ENCODE data around the gene ALKBH5.

DNA sequence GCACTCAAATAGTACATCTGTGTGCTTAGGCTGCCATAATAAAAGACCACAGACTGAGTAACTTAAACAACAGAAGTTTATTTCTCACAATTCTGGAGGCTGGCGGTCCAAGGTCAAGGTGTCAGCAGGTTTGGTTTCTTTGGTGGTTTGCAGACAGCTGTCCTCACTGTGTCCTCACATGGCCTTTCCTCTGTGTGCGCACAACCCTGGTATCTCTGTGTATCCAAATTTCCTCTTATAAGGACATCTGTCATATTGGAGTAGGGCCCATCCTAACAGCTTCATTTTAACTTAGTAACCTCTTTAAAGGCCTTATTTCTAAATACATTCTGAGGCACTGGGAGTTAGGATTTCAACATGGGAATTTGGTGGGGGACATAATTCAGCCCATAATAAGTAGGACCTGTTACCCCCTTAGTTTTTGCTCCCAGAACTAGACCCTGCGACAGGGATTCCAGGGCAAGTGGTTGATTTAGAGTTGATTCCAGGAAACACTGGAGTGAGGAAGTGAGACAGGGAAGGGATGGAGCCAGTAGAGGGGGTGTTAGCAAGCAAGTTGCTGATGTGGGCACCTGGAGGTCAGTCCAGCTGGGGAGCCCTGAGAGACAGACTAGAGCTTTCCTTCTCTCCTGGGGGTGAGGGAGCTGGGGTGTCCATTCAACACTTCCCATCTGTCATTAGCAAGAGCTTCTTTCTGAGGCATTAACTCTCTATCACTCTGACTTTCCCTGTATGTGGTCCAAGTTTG lies 10.9 kb upstream of the ALKBH5 start:
- TF ChIP-seq NR1H2 (CRISPR knock-in tag; IDR thresholded peaks at IDR 0.05) (no peak), NR2C2 (CRISPR knock-in tag; IDR thresholded peaks at IDR 0.05) (no peak), ZNF263 (CRISPR knock-in tag; IDR thresholded peaks at IDR 0.05; ENCODE audit: low read depth) (no peak), MXD4 (CRISPR knock-in tag; IDR thresholded peaks at IDR 0.05; ENCODE audit: borderline replicate concordance) (no peak), CTCF (IDR thresholded peaks at IDR 0.05) (no peak), ATF1 (CRISPR knock-in tag; IDR thresholded peaks at IDR 0.05) (no peak), PRRX2 (CRISPR knock-in tag; IDR thresholded peaks at IDR 0.05) (no peak), ZBTB21 (CRISPR knock-in tag; IDR thresholded peaks at IDR 0.05; ENCODE audit: borderline replicate concordance) (no peak), KAT7 (CRISPR knock-in tag; IDR thresholded peaks at IDR 0.05; ENCODE audit: borderline replicate concordance) (no peak)

Measured in WTC11 (cell line).